ENCODE measurements around the gene RUNX2.

GRCh38 chr6:45607798-45608197, 279.7 kb downstream of the RUNX2 start:
- TF ChIP-seq CTCF (IDR thresholded peaks at IDR 0.05; ENCODE audit: poor library complexity) (no peak), EZH2phosphoT487 (IDR thresholded peaks at IDR 0.05; ENCODE audit: low read depth, severe bottlenecking, unreplicated experiment) (no peak), EZH2 (IDR thresholded peaks at IDR 0.05; ENCODE audit: borderline replicate concordance) (no peak)

Measured in hepatocyte (in vitro differentiated cells).